ENCODE measurements around the gene PTPRN2. TPM values are rescaled to one million over a fixed set of nuclear protein-coding genes. Genes with fewer than 3 reads are reported as not detected.

PTPRN2 gene
- total and polyA plus RNA-seq, 2 donors (not counting 3 experiments of a cell fraction or from before 2014, with no cell fraction given): 0.62 to 0.88 TPM

- H3K9me3 ChIP-seq (replicated peaks; ENCODE audit: control insufficient read depth, insufficient read depth, low read length): peaks cover 5% of the 10 kb centered on the region
- CTCF ChIA-PET: no interaction called here
These were observed 349.8 kb downstream of the PTPRN2 start for GRCh38 chr7:158237672-158238335.

GRCh38 chr7:158236400-158236799 lies 351.2 kb downstream of the PTPRN2 start:
- no peaks in the 10 kb centered on the region for H3K4me1 ChIP-seq (ENCODE audit: control insufficient read depth, extremely low read depth, insufficient read depth, low read length)
- BruUV-seq (replicated peaks): no TSS peak
- no peaks in the 10 kb centered on the region for H4K20me1 ChIP-seq (replicated peaks; ENCODE audit: control insufficient read depth, extremely low read depth, insufficient read depth, low read length)
- ChIA-PET POLR2A (no interaction called here), CTCF (no interaction called here)
- no peak for DNase-seq (ENCODE audit: low read depth, low spot score)
- H3K27ac ChIP-seq (ENCODE audit: insufficient read depth, low read depth, low read length): no peak overlapping the region
- no peaks in the 10 kb centered on the region for H3K27me3 ChIP-seq (ENCODE audit: control insufficient read depth in 2 of 2, insufficient read depth in 2 of 2, low read length in 2 of 2)
- no peak for TF ChIP-seq CTCF (IDR thresholded peaks at IDR 0.05; ENCODE audit: extremely low read depth in 1 of 2, insufficient read depth in 1 of 2, low read depth in 1 of 2, low read length in 2 of 2)
- no peak for TF ChIP-seq MAX (IDR thresholded peaks at IDR 0.05; ENCODE audit: insufficient read depth, insufficient read length)
- TF ChIP-seq POLR2A (IDR thresholded peaks at IDR 0.05; ENCODE audit: low read depth, low read length): no peak
- no peak for TF ChIP-seq JUN (IDR thresholded peaks at IDR 0.05; ENCODE audit: borderline replicate concordance, insufficient read depth, insufficient read length, low read depth)
- TF ChIP-seq MYC (IDR thresholded peaks at IDR 0.05; ENCODE audit: low read depth, low read length): no peak
- TF ChIP-seq FOS (IDR thresholded peaks at IDR 0.05; ENCODE audit: borderline replicate concordance, insufficient read depth, low read length): no peak
- no peak for TF ChIP-seq POLR2AphosphoS5 (IDR thresholded peaks at IDR 0.05; ENCODE audit: insufficient read depth, low read depth, low read length)
- H3K9me1 ChIP-seq (replicated peaks; ENCODE audit: control insufficient read depth, extremely low read depth, insufficient read depth, low read length): no peaks in the 10 kb centered on the region
- H3K4me2 ChIP-seq (ENCODE audit: insufficient read depth, low read length): no peak overlapping the region
- no peak overlapping the region for H3K9ac ChIP-seq (replicated peaks; ENCODE audit: extremely low read depth, insufficient read depth, low read length)
- FAIRE-seq: no peak
- H3K36me3 ChIP-seq (ENCODE audit: control insufficient read depth in 2 of 2, extremely low read depth in 1 of 2, insufficient read depth in 2 of 2, low read length in 2 of 2): no peaks in the 10 kb centered on the region
- intact Hi-C loops (cut with micrococcal nuclease): no loop called here
- H3K4me3 ChIP-seq (replicated peaks in 1 of 3; ENCODE audit: insufficient read depth in 1 of 3, low read depth in 1 of 3, low read length in 3 of 3): no peak overlapping the region
- dilution Hi-C loops (cut with MboI; ENCODE audit: extremely low pct_ligation_motif_present, low sequenced_read_pairs): no loop called here
- peaks cover 3% of the 10 kb centered on the region for H3K9me3 ChIP-seq (replicated peaks; ENCODE audit: control insufficient read depth, insufficient read depth, low read length)
- no peaks in the 10 kb centered on the region for H3K79me2 ChIP-seq (ENCODE audit: control insufficient read depth, insufficient read depth, low read length)
- no peak overlapping the region for H2AFZ ChIP-seq (ENCODE audit: low read depth, low read length)

More at GRCh38 chr7:158237672-158238335, 349.8 kb downstream of the PTPRN2 start:
- H3K4me2 ChIP-seq (ENCODE audit: insufficient read depth, low read length): no peak overlapping the region
- H3K79me2 ChIP-seq (ENCODE audit: control insufficient read depth, insufficient read depth, low read length): no peaks in the 10 kb centered on the region
- no peak overlapping the region for H3K4me3 ChIP-seq (replicated peaks in 1 of 3; ENCODE audit: insufficient read depth in 1 of 3, low read depth in 1 of 3, low read length in 3 of 3)
- TF ChIP-seq CTCF (IDR thresholded peaks at IDR 0.05; ENCODE audit: extremely low read depth in 1 of 2, insufficient read depth in 1 of 2, low read depth in 1 of 2, low read length in 2 of 2) (no peak), JUN (IDR thresholded peaks at IDR 0.05; ENCODE audit: borderline replicate concordance, insufficient read depth, insufficient read length, low read depth) (no peak)
- no peaks in the 10 kb centered on the region for H3K4me1 ChIP-seq (ENCODE audit: control insufficient read depth, extremely low read depth, insufficient read depth, low read length)
- DNase-seq (ENCODE audit: low read depth, low spot score) (no peak), FAIRE-seq (no peak)
- dilution Hi-C loops (cut with MboI; ENCODE audit: extremely low pct_ligation_motif_present, low sequenced_read_pairs): no loop called here
- POLR2A ChIA-PET: no interaction called here
- intact Hi-C loops (cut with micrococcal nuclease): no loop called here
- no peak overlapping the region for H3K27ac ChIP-seq (ENCODE audit: insufficient read depth, low read depth, low read length)
- BruUV-seq (replicated peaks): no TSS peak
- H3K9me1 ChIP-seq (replicated peaks; ENCODE audit: control insufficient read depth, extremely low read depth, insufficient read depth, low read length): no peaks in the 10 kb centered on the region
- no peak overlapping the region for H3K9ac ChIP-seq (replicated peaks; ENCODE audit: extremely low read depth, insufficient read depth, low read length)
- no peaks in the 10 kb centered on the region for H3K27me3 ChIP-seq (ENCODE audit: control insufficient read depth in 2 of 2, insufficient read depth in 2 of 2, low read length in 2 of 2)
- no peaks in the 10 kb centered on the region for H3K36me3 ChIP-seq (ENCODE audit: control insufficient read depth in 2 of 2, extremely low read depth in 1 of 2, insufficient read depth in 2 of 2, low read length in 2 of 2)
- H4K20me1 ChIP-seq (replicated peaks; ENCODE audit: control insufficient read depth, extremely low read depth, insufficient read depth, low read length): no peaks in the 10 kb centered on the region
- H2AFZ ChIP-seq (ENCODE audit: low read depth, low read length): no peak overlapping the region

All from endothelial cell of umbilical vein (primary cell).